IPS-NIHi11 (cell line): Measurements from ENCODE around the gene HAUS2.
A peak's percentile ranks its signal among the peaks of the same experiment; 100 is the strongest.
"Not testable (repeated sequence)": the region's sequence is repeated elsewhere in the genome, so short reads cannot be mapped to it uniquely, and the experiment has no call there.

Source experiments
- DNase-seq: peaks from one replicate; pipeline ENCODE4 v3.0.0; 2012; ENCODE audit warnings: mixed read lengths, low spot score

HAUS2 gene

DNA sequence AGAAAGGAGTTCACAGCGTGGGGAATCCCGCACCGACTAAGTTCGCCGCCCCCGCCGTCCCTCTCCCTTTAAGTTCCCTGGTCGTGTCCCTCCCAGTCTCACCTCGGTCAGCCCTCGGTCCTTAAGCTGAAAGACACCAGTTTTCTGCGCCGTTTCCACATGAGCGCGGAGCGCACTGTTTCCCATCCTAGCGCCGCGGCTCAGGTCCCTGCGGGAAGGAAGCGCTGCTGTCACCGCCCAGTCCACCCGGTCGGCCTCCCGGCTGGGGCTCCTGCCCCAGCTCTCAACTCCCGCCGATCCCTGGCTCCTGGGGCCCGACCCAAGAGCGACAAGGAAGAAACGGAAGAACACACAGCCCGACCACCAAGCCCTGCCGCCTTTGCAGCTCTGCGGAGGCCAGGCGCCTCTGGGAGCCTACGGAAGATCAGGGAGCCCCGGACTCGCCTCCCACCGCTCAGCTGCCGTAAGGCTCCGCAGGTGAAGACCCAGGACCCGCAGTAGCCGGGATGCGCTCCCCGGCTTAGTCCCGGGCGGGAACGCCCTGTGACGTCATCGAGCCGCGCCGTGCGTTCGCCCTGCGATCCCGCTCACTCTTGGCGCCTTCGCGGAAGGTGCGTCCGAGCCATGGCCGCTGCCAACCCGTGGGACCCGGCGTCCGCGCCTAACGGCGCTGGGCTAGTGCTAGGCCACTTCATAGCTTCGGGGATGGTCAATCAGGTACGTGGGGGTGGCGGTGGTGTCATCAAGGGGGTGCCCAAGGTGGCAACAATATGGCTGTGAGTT lies at the start of gene HAUS2, which contains the start of gene LRRC57:
TSS of gene HAUS2 (plus strand) at position 590 of the 783 bp plus-strand sequence. CDS start at position 625, 35 bp downstream.
TSS of gene LRRC57 (minus strand) at position 545 of the 783 bp plus-strand sequence. CDS start at position 186, 359 bp downstream.
- peak; percentile 98 for DNase-seq

DNA sequence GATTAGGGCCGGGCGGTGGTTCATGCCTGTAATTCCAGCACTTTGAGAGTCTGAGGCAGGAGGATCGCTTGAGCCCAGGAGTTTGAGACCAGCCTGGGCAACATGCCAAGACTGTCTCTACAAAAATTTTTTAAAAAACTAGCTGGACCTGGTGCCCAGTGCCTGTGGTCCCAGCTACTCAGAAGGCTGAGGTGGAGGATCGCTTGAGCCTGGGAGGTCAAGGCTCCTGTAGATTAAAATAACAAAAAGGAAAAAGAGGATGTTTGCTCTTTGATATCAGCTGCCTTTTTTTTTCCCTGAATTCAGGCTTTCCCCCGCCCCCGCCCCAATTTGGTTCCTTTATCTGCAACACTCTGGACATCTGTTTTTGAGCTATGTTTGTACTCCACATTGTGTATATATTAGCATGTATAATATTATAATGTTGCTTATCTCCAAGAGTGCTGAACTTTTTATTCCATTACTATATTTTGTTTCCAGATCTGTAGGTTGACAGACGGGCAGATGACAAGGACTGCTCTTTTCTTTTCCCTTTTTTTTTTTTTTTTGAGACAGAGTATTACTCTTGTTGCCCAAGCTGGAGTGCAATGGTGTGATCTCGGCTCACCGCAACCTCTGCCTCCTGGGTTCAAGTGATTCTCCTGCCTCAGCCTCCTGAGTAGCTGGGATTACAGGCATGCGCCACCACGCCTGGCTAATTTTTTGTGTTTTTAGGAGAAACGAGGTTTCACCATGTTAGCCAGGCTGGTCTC lies 48.6 kb upstream of the HAUS2 start:
- DNase-seq, result no peak

DNA sequence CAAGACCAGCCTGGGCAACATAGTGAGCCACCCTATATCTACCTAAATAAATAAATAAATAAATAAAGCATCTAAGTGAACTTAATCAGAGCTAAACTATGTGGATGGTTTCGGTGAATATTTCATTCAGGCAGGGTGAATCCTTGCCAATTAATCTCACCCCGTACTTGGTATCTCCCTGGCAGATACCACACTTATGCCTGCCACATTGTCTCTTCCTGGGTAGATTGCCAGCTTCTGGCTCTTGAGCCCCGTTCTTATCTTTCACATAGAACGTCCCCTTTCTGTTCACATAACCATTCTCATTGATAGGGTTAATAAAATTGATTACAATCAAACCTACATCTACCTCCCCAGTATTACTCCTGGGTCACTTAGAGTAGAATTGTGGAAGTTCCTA lies 46.2 kb upstream of the HAUS2 start:
- DNase-seq, result no peak

DNA sequence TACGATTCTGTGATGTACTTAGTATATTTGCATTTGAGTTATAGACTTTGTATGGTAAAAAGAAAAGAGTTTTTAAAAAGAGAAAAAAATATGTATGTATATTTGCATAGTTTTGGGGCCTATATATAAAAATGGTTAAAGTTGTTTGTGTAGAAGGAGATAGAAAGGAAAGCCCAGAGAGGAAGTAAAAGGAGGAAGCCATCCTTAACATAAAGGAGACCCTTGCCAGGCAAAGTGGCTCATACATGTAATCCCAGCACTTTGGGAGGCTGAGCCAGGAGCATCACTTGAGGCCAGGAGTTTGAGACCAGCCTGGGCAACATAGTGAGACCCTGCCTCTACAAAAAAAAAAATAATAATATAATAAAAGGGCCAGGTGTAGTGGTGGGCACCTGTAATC lies 44.8 kb upstream of the HAUS2 start:
- no peak for DNase-seq

DNA sequence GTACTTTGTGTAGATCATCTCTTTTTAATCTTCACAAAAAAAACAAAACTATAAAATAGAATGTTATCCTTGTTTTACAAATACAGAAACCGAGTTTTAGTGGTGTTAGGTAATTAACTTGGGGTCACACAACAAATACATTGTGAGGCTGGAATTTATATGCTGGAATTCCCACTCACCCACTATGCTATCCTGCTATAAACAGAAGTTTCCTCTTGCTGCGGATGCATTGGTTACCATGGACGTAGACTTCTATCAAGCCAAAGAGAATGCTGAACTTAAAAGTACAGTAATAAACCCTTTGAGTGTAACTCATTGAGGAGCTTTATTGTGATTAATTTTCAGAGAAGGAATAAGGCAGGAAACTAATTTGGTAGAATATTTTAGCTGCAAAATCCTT lies 44.0 kb upstream of the HAUS2 start:
- DNase-seq, result no peak

DNA sequence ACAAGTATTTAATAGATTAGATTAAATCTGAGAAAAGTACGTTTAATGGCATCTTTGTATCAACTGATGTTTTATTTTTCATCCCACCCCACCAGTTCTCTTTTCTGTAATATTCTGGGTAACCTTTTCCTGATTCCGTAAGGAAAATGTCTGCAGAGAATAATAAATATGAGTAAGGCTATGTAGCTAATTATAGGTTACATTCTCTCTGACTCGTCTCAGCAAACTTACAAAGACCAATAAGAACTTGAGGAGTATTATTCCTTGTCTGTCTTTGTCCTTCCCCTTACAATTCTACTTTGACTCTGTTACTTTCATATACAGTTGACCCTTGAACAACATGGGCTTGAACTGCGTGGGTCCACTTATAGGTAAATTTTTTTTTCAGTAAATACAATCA lies 41.1 kb upstream of the HAUS2 start:
- DNase-seq, result no peak

DNA sequence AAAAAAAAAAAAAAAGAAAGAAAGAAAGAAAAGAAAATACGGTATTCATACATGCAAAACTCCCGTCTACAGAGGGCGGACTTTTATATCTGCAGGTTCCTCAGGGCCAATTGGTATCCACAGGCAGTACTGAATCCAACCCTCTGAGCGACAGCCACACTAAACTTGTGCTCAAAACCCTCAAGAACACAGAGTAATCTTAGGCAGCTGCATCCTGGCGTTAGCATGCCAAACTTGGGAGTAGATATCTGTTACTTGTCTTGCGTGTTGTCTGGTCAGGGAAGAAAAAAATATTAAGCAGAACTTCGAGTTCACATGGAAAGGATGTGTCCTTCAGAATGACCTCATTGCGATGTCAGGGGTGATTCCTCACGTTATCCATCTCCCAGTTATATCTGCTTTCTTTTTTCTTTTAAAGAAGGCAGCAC lies 40.4 kb upstream of the HAUS2 start:
- DNase-seq, result no peak

DNA sequence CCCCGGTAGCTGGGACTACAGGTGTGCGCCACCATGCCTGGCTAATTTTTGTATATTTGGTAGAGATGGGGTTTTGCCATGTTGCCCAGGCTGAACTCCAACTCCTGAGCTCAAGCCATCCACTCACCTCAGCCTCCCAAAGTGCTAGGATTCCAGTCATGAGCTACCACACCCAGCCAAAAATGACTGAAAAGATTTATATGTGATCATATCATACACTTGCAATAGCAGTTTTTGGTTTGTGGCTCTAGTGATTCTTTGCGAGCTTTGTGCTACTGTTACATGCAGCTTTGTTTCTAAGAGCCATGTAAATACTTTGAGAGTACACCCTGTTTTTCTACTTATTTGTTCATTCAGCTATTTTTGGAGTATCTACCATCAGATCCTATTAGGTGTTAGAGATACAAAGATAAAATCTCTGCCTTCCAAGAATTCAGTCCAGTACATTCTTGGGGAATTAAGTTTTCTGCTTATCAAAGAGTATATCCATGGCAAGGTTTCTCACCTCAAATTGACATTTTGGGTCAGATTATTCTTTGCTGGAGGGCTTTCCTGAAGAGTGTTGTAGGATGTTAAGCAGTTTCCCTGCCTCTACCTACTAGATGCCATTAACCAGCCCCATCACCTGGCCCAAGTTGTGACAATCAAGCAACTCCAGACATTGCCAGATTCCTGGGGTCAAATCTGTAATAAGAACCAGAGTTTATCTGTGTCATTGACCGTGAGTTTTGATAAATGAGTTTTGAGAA lies 38.2 kb upstream of the HAUS2 start:
- no peak for DNase-seq

DNA sequence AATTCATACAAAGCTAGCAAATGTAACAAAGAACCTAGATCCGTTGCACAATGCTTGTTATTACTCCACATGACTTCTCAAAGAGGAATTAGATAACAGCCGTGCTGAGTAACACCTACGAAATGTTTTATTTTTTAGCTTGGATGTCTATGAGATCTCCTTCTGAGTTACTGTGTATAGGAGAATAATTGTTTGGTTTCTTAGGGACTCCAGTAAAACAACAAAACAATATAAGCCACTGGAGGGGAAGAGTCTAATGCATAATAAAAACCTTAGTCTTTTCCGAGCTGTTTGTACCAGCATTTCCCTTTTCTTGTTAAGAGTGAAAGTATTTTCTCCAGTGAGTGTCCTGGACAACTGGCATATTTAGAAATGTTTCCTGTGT lies 37.6 kb upstream of the HAUS2 start:
- no peak for DNase-seq

DNA sequence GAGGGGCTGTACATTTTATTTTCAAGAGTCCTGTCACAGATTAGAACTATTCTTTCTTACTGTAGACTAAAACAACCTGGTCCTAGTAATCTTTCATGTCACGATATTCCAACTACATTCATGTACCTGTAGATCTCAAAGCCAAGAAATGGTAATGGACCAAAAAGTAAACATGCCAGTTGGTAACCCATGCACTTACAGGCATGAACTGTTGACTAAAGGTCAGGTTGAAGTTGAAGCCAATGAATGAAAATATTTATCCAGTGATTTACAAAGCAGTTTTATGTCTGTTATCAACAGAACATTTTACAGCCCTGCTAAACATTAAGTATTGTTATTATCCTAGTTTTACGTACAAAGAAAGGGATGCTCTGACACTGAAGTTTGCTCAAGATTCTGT lies 25.3 kb upstream of the HAUS2 start:
- no peak for DNase-seq

DNA sequence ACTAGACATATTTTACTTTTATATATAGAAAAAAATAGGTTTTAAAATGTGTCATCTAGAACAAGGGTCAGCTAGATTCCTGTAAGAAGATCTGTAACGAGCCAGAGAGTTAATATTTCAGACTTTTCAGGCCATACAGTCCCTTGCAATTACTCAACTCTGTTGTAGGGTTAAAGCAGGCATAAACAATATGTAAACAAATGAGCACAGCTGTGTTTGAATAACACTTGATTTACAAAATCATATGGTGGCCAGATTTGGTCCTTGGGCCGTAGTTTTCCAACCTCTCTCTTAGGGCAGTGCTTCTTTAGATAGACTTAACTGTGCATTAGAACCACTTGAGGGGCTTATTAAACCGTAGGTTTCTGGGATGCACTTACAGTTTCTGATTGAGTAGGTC lies 19.7 kb upstream of the HAUS2 start:
- no peak for DNase-seq

DNA sequence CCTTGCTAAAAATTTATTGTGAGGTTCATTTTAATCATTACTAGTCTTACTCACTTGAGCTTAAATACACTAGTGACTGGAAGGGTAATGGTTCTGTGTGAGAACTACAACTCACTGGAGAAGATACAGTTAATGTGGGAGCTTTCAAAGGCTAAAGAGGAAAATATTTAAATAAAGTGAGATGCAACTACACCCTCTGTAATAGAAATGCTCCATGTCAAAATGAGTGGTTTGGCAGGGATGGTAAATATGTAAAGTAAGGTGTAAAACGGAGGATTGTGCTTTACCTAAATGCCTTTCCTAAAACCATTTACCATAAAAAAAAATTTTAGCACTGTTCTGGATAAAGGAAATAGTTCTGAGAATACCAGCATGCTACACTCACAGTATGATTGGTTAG lies 15.4 kb upstream of the HAUS2 start:
- DNase-seq, result no peak

DNA sequence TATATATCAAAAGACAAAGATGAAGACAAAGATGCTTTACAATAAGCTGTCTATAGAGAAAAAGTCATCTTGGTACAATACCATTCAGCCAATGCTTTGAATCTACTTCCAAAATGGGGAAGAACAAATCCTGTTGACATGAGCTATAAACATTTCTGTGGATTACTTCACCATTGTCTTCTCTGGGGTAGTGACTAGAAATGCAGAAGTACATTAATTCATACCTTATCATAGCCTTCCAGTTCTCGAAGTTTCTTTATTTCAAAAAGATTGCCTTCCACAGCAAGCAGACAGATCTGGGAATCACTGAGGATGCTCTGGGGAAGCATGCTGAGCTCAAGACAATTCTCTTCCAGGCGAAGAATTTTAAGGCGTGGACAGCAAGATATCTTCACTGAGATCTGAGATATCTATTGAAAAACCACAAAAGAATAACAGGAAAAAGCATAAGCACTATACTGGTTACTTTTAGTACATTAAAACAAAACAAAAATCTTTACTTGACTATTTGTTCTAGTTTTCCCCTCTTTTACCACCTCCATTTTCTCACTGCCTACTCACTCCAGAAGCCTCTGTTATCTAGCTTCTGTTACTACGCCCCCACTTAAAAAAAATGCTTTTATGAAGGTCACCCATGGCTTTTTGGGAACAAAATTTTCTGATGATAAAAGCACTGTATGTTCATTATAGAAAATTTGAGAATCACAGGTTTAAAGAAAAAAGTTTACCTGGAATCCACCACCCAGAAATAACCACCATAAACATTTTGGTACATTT lies 3.6 kb upstream of the HAUS2 start:
- no peak for DNase-seq

DNA sequence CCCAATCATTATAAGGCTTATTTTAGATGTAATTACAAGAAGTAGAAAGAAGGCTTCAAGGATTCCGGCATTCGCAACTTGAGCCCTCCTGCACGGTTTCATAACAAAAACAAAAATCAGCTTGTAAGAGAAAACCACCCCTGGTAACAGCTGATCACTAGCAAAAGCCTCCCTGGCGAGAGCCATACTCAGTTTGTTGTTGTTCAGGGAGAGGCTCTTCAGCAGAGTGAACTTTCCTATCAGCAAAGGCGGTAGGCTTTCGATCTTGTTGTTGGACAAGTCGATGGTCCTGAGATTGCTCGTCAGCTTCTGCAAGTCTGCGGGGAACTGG lies 755 bp upstream of the HAUS2 start:
- DNase-seq, result no peak

DNA sequence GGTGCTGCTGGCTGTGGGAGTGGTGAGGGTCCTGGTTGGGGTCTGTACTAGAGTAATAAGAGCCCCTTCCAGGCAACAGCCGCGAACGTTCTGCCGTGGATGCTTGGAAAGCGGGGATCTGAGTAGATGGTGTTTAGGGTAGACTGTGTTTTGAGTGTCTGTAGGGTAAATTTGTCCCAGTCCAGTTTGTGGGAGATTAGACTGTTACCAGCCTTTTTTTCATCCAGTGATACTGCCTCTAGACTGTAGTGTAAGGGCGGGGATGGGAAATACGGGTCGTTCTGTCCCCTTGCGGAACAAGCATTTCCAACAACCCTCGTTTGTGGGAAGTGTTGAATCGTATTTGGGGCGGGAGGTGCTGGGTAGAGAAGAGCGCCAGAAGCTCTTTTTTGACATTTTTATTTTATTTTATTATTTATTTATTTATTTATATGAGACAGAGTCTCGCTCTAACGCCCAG lies 424 bp downstream of the HAUS2 start:
- no peak for DNase-seq

DNA sequence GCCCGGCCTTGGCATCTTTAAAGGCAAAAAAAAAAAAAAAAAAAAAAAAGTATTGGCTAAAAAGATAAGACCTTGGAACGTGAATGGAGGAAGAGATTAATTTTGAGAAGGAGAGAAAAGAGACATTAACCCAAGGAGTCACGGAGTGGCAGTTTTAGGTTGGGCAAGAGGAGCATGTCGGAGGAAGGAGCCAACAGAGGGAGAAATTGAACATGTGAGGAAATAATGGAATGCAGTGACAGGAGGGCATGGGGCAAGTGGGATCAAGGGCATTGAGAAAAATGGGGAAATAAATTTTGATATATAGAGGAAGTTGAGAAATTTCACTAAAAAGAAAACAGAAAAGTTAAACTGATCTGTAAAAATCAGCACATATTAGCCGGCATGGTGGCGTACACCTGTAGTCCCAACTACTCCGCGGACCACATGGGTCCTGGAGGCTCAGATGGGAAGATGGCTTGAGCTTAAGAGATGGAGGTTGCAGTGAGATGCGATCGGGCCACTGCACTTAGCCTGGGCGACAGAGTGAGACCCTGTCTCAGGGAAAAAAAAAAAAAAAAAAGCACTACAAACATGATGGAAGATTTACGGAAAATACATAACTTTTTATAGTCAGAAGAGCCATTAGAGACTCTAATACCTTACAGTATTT lies 1.2 kb downstream of the HAUS2 start:
- no peak for DNase-seq

DNA sequence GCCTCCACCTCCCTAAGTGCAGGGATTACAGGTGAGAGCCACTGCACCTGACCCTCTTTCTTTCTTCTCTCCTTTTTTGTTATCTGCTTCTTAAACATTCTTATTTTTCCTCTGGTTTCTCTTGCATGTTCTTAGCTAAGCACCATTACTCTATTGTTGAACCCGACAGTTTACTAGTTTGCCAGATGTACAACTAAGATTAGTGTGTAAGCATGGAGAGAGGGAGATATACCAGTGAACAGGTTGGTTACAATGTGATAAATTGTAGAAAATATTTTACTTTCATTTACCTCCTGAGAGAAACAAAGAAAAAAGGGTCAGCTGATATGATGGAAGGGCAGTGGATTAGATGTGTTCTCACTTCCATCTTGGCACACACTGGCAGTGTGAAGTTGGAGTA lies 4.9 kb downstream of the HAUS2 start:
- DNase-seq, result no peak

DNA sequence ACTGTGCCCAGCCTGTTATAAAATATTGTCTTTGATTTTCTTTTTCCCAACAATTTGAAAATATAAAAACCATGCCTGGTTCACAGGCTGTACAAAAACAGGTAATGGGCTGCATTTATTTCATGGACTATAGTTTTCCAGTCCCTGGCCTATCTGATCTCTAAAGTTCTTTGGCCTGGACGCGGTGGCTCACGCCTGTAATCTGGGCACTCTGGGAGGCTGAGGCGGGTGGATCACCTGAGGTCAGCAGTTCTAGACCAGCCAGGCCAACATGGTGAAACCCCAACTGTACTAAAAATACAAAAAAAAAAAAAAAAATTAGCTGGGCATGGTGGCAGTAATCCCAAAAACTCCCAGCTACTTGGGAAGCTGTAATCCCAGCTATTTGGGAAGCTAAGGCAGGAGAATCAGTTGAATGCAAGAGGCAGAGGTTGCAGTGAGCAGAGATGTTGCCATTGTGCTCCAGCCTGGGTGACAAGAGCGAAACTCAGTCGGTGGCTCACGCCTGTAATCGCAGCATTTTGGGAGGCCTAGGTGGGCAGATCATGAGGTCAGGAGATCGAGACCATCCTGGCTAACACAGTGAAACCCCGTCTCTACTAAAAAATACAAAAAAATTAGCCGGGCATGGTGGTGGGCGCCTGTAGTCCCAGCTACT lies 8.0 kb downstream of the HAUS2 start:
- DNase-seq, result not testable (repeated sequence)

DNA sequence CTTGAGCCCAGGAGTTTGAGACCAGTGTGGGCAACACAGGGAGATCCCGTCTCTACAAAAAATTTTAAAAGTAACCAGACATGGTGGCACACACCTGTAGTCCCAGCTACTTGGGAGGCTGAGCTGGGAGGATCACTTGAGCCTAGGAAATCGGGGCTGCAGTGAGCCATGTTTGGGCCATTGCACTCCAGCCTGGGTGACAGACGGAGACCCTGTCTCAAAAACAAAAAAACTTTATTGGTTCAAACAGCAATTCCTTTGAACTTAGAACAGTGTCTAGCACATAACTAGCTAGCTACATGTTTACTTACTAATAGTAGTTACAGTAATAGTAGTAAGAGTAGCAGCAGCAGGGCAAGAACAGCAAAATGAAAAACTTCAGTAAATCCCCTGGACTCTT lies 10.1 kb downstream of the HAUS2 start:
- no peak for DNase-seq

DNA sequence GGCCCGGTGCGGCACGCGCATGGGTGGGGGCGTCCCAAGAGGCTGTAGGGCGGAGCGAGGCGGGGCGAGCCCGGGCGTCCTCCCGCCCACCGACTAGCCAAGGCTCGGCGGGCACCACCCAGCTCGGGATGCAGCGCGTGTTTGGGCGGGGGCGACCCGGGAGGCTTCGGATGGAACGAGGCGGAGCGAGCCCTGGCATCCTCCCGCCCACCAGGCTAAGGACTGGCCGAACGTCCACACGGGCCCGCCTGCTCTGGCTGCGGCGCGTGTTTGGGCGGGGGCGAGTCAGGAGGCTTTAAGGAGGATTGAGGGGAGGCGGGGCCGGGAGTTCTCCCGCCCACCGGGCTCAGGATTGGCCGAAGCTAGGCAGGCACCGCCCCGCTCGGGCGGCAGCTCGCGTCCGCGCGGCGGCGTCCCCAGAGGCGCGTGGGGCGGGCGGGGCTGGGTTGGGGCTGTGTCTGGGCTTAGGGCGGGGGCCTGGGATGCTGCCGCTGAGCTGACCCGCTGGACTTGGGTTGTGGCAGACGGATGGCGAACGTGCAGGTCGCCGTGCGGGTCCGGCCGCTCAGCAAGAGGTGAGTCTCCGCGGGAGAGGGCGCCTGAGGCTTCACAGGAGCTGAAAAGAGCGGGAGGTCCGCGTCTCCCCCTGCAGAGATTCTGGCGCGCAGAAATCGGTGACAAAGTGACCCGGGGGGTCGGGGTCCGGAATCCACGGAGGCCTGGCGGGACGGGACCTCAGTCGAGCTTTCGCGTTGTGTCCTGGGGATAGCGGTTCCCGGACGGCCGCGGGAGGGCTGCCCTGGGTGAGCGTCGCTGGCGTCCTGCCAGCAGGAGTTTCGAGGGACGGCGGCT lies 26.8 kb downstream of the HAUS2 start, which contains the start of gene STARD9:
TSS of gene STARD9 (plus strand) at position 419 of the 852 bp plus-strand sequence. CDS start at position 529, 110 bp downstream.
- peak; percentile 98 for DNase-seq
